GM08714 (cell line): ENCODE measurements around the gene GRM4.

Experiments used
- H3K4me3 ChIP-seq: fragments of 200-500 bp; sonication (Bioruptor generic); 2 replicates; pipeline ENCODE4 v1.5.1; 2014; ENCODE audit warnings: mild to moderate bottlenecking, low read length, inconsistent platforms
- ZNF274 ChIP-seq: IDR thresholded peaks from 2 replicates; pipeline ENCODE4 v1.6.1; 2012; ENCODE audit warnings: mild to moderate bottlenecking, low read depth, low read length

Gene GRM4

DNA sequence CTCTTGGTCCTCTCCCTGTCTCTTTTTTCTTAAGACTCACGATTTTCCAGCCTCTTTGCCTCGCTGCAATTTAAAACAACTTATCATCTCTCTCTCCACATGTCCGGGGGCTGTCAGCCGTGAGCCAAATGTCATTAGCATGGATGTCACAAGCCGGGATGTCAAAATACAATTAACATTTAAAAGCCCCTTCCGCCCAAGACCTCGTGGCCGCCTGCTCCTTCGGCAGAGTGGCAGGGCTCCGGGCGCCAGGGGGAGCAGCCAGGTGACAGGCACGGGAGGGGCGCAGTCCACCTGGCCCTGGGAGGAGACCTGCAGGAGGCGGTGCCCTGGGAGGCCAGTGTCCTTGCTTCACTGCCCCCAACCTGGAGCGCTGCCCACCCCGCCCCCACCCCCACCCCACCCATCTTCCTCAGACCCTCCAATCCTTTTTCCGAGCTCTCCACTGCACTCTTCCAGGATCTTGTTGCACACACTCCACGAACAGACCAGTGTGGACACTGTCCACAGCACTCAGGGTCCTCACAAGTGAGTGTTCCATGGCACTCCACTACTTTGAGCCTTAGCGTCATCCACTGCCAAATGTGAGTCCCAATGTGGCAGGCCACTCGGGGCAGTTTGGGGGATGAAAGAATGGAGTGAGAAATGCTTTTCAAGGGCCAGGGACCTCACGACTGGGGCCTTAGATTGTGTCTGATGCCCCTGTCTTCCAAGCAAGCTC lies 5.6 kb upstream of the GRM4 start:
- no peak overlapping the region for H3K4me3 ChIP-seq
- TF ChIP-seq ZNF274, result no peak

GRCh38 chr6:34150766-34151165 lies 4.9 kb upstream of the GRM4 start:
- H3K4me3 ChIP-seq, result no peak overlapping the region
- TF ChIP-seq ZNF274, result no peak

GRCh38 chr6:34149831-34150400 lies 4.0 kb upstream of the GRM4 start:
- TF ChIP-seq ZNF274, result no peak
- H3K4me3 ChIP-seq, result no peak overlapping the region

- H3K4me3 ChIP-seq, result no peak overlapping the region
- no peak for TF ChIP-seq ZNF274
These were observed 3.5 kb upstream of the GRM4 start for GRCh38 chr6:34149452-34149810.

DNA sequence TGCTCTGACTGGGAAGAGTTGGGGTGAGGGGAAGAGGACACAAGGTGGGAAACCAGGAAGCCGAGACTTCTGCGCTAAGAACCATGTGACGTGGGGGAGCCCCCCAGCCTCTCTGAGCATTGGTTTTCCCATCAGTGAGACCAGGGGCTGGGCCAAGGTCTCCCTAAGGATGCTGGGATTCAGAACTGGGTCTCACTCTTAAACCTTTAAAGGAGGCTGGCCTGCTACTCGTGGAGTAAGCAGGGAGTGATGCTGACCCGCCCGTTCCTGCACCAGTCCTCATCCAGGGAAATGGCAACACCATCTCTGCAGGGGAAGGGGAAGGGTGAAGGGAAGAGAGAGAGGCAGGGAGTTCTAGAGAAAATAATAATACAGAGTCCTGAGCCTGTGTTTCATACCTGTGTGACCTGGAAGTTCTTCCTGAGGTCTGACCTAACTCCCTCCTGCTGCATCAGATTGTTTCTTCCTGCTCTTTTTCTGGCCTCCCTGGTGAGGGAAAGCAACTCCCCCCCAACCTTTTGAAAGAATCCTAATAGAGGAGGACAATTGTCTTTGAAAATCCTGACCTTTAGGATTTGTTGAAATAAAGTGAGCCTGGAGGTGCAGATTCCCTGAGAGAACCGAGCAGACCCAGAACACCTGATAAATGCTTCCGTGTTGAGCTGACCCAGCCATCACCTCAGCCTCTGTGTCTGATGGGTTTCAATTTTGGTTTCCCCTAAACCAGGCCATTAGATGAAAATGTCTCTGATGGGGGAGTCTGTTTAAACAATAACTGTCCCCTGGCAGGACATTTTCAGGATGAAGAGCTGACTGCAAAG lies 3.0 kb upstream of the GRM4 start:
- no peak for TF ChIP-seq ZNF274
- H3K4me3 ChIP-seq, result no peak overlapping the region

GRCh38 chr6:34147906-34148630 lies 2.2 kb upstream of the GRM4 start:
- no peak for TF ChIP-seq ZNF274
- no peak overlapping the region for H3K4me3 ChIP-seq

DNA sequence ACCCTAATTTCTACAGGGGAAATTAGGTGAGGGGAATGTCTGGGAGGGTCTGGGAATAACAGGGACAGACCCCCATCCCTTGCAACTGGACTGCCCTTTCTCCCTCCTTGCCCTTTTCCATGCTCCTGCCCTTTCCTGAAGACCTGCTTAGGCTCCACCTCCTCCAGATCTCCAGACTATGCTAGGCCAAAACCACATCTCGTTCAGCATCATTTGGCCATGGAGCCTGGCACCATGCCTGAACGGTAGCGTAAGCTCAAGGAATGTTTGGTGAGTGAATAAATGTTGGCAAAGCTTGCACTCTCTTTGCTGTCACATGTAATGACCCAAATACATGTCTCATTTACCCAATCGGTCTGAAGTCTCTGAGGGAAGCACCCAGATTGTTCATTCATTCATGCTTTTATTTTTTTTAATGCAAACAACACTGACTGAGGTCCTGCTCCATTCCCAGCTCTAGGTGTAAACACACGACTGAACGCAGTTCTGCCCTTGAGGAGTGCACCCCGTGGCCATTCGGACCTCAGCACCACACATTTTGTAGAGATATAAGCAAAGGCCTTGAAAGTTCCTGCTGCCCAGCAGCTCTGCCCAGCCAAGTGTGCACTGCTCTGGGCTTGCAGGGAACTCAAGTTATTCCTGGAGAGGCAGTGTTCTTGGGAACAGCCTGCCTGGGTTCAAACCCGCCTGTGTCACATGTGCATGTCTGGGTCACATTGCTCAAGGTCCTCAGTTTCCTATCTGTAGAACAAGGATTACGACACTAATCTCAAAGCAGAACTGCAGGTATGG lies 1.1 kb upstream of the GRM4 start:
- no peak for TF ChIP-seq ZNF274

GRCh38 chr6:34145161-34146020 lies 496 bp downstream of the GRM4 start:
- H3K4me3 ChIP-seq, result no peak overlapping the region; the same call in 1 of the 2 replicates
- no peak for TF ChIP-seq ZNF274

More for the DNA sequence above, 1.1 kb upstream of the GRM4 start:
- no peak overlapping the region for H3K4me3 ChIP-seq

- H3K4me3 ChIP-seq, result no peak overlapping the region; the same call in 1 of the 2 replicates
- no peak for TF ChIP-seq ZNF274
These were observed 1.2 kb downstream of the GRM4 start for GRCh38 chr6:34144581-34145160.

DNA sequence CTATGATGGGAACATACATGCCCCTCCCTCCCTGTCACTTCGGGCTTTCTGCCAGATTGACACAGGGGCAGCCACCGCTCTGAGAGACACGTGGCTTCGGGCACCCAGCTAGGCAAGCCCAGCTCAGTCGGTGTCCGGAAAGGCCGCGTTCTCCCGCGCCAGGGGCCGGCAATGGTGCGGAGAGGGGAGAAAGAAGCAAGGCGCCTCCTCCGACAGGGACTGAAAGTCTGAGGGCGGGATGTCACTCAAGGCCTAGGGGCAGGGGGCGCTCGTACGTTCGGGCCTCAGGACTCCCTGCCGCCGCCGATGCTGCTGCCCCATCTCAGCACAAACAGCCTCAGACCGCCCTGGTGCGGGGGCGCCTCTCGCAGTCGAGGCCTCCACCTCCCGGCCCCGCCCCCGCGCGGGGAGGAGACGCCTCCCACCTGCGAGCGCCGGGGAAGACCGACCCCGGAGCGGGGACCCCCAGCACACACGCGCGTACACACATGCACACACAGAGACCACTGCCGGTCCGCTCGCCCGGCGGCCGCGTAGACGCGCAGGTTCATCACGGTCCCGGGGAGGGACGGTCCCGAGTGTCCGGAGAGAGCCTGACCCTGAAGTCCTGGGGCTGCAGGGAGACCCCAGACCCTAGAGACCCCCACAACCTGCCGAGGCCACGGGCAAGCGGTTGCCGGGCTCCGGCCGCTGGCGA lies 1.9 kb downstream of the GRM4 start:
- no peak for TF ChIP-seq ZNF274
- H3K4me3 ChIP-seq, result no peak overlapping the region

DNA sequence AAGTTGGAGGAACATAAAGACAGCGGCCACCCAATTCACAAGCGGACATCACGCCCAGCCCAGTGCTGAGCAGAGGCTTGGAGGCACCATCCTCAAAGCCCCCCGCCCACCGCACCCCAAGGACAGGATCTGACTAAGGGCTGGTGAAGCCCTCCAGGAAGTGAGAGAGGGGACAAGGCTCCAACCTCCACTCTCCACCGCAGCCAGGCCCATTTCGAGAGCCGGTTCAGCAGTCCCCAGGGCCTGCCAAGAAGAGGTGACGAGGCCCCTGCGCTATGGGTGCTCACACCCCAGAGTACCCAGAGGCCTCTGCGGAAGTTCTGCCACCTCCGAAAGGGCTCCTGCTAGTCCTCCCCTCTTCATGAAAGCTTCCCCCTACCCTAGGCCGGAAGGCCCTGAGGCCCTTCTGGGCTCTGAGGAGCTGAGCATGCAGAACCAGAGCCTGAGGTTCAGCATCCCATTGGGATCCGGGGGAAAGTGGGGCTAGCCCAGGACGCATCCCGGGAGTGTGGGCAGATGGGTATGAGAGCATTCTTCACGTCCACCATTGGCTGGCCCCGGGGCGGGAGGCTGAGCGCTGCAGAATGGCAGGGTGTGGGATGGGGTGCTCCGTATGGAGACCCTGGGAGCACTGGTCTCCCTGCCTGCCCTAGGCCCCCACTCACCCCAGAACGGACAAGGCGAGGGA lies 2.5 kb downstream of the GRM4 start:
- H3K4me3 ChIP-seq, result no peak overlapping the region
- no peak for TF ChIP-seq ZNF274
